Subcutaneous adipose tissue (tissue), 4 donors: ENCODE data around the gene CPTP. TPM values are rescaled to one million over a fixed set of nuclear protein-coding genes. Genes with fewer than 3 reads are reported as not detected.

Source experiments
- total RNA-seq, 4 donors: library from RNA; depleted of rRNA; stranded (reverse); fragments of >200 nt; gene quantifications; one replicate each; pipeline ENCODE4 v1.1.0, GENCODE V29; 2016
- TF ChIP-seq, protein P1 (sequence below): fragments of 450-650 bp; IDR thresholded peaks from one replicate; pipeline ENCODE4 v1.5.1; 2016; ENCODE audit warnings: low read depth, mild to moderate bottlenecking, control low read depth, antibody characterized with exemption, moderate library complexity

Gene CPTP
- total RNA-seq: 10 to 100 TPM in 1 of 4 donors, 1 to 10 TPM in 3; 4.9 to 33.0 (median 9.4) TPM

GRCh38 chr1:1324524-1325287, at the start of gene CPTP, which contains the start of gene INTS11:
Gene CPTP, plus strand, starts transcription at chr1:1324802. Its CDS starts 2,109 bp downstream, at chr1:1326911.
Gene INTS11, minus strand, starts transcription at chr1:1324660. Its CDS starts 52 bp downstream, at chr1:1324608.
- TF ChIP-seq, protein P1, sequence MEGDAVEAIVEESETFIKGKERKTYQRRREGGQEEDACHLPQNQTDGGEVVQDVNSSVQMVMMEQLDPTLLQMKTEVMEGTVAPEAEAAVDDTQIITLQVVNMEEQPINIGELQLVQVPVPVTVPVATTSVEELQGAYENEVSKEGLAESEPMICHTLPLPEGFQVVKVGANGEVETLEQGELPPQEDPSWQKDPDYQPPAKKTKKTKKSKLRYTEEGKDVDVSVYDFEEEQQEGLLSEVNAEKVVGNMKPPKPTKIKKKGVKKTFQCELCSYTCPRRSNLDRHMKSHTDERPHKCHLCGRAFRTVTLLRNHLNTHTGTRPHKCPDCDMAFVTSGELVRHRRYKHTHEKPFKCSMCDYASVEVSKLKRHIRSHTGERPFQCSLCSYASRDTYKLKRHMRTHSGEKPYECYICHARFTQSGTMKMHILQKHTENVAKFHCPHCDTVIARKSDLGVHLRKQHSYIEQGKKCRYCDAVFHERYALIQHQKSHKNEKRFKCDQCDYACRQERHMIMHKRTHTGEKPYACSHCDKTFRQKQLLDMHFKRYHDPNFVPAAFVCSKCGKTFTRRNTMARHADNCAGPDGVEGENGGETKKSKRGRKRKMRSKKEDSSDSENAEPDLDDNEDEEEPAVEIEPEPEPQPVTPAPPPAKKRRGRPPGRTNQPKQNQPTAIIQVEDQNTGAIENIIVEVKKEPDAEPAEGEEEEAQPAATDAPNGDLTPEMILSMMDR: no peak

GRCh38 chr1:1274931-1275431, 49.6 kb upstream of the CPTP start:
- TF ChIP-seq, protein P1: no peak

GRCh38 chr1:1275836-1276235, 48.8 kb upstream of the CPTP start:
- TF ChIP-seq, protein P1: no peak

DNA sequence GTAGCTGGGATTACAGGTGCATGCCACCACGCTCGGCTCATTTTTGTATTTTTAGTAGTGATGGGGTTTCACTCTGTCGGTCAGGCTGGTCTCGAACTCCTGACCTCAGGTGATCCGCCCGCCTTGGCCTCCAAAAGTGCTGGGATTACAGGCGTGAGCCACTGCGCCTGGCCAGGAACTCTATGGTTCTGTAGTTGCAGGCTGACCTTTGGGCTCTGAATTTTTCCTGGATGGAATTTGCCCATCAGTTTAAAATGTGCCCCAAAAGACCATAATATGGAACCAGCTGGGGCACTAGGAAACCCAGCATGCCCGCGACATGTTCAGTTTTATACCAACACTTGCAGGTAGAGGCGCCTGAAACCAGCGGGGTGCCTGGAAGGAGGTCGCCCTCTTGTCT, 46.0 kb upstream of the CPTP start:
- TF ChIP-seq, protein P1: no peak

DNA sequence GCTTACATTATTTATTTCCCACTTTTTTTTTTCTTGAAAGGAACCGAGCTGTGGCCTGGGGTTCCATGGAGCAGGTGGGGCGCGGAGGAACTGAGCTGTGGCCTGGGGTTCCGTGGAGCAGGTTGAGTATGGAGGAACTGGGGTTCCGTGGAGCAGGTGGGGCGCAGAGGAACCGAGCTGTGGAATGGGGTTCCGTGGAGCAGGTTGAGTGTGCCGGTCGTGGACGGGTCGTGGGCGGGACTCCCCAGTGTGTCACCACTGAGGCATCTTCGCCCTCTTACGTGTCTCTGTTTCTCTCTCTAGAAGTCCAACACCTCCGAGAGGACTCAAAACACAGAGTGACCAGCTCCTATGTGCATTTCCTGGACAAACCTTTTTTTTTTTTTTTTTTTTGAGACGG, 45.6 kb upstream of the CPTP start:
- TF ChIP-seq, protein P1: no peak

- TF ChIP-seq, protein P1: no peak
Measured at GRCh38 chr1:1280782-1281481, 43.7 kb upstream of the CPTP start.

DNA sequence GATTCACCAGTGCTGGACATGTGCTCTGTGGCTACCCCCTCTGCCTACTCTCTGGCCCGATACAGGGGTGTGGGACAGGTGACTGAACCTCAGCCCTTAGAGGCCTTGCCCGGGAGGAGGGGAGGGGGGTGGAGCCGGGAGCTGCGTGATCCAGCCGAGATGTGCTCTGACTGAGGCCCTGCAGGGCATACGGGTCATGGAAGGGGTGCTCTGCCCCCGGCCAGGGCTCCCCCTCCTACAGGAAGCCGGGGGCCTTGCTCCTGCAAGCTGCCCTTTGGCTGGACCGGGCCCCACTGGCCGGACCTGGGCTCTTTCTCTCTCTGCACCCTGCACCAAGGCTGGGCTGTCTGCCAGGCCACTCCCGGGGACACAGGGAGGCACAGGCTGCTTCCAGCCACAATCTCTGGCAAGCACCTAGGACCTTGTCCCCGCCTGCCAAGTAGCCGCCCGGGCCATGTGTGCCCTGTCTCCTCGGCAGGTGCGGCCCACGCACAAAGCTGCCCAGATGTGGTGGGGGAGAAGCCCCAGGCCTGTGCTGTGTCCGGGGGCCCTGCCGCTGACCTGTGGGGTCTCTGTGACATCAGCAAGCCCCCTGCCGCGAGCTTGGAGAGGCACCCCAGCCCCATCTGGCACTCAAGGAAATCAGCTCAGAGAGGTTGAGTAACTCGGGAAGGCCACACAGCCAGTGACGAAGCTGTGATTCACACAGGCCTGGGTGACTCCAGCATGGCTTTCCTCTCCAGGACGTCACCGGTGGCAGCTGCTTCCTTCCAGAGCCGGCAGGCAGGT, 42.9 kb upstream of the CPTP start:
- TF ChIP-seq, protein P1: no peak
